Stimulated activated naive CD8-positive, alpha-beta T cell treated with anti-CD3 and anti-CD28 coated beads, Interleukin-15, Interleukin-2, amounts not matched to agents 100 U/mL and 50 U/mL, for 24 hours (primary cell): Measurements from ENCODE around the gene TMEM131L.

Source experiments
- ATAC-seq: fragments of 150-1000 bp; cut with Tn5 transposase; one replicate; pipeline ENCODE4 v1.10.0; 2021
- DNase-seq: peaks from one replicate; pipeline ENCODE4 v3.0.0; 2021

Gene TMEM131L

GRCh38 chr4:153472122-153473037 is 6.2 kb downstream of the TMEM131L start:
- ATAC-seq: peak; percentile 40

DNA sequence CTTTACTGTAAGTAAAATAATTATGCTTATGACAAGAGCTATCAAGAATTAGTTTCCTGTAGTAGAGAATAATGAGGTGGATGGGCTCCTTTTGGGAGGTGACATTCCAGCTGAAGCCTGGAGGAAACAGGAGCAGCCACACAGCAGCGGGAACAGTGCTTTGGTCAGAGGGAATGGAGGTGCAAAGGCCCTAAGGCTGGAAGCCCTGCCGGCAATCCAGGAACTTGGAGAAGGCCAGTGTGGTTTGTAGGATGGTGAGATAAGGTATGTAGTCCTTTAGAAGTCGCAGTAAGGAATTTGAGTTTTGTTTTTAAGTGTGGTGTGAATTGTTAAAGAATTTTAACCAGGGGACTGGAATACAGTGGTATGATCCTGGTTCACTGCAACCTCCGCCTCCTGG is 8.1 kb downstream of the TMEM131L start:
- DNase-seq: no peak
- ATAC-seq: no peak

More at GRCh38 chr4:153472122-153473037, 6.2 kb downstream of the TMEM131L start:
- DNase-seq: peak; percentile 38

DNA sequence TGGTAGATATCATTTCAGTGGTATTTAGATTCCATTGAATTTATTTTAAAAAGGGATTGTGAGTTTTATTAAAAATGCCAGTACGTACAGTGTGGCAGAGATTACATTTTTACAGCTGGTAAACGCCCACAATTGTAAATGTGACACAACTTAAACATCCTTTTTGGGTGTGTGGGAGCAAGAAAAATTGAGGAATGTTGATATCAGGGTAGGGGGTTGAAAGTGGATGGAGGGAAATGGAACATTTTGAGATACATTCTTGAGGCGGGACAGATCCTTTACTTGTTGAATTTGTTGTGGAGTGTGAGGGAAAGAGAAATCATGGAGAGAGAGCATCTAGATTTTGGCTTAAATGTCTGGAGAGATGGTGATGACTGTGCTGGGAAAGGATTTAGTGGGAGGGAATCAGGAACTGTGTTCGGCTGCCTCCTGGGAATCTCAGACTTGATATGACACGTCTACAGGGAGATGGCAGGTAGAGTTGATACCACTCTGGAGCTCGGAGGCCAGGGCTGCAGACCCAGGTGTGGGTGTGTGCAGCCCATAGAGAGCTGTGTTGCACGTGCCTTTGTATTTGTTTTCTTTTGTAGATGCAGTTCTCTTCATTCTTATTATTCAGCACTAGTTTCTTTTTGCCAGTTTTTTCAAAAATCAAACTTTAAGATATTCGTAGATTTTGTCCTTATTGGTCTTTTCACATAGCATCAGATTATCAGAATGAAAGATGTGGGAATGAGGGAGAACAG is 10.8 kb downstream of the TMEM131L start:
- ATAC-seq (no peak), DNase-seq (no peak)

- DNase-seq: no peak
- ATAC-seq: no peak
Observed at GRCh38 chr4:153479101-153479500, 12.9 kb downstream of the TMEM131L start.

DNA sequence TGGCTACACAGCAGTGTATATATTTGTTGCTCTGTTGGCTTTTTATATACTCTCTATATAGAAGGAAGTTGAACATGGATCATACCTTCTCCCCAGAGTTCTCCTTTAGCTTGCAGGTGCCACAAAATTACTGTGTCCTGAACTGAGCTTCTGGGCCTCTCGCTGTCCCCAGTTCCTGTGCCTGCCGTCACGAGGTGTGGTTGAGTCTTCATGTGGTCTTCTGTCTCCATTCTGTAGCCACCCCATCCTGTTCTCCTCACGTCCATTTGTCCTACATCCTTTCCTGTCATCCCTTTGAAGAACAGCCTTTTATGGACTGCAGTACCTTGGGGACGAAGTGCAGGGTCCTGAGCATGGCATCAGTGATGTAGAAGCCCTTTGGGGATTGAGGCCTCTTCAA is 14.5 kb downstream of the TMEM131L start:
- DNase-seq (no peak), ATAC-seq (peak; percentile 30)

DNA sequence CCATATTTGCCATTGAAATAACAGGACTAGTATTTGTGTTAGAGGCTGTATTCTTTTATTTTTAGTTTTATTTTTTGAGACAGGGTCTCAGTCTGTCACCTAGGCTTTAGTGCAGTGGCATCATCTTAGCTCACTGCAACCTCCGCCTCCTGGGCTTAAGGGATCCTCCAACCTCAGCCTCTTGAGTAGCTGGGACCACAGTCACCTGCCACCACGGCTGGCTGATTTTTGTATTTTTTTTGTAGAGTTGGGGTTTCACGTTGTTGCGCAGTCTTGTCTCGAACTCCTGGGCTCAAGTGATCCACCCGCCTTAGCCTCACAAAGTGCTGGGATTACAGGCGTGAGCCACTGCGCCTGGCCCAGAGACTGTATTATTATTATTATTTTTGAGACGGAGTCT is 15.3 kb downstream of the TMEM131L start:
- ATAC-seq (no peak), DNase-seq (no peak)

- no peak for ATAC-seq
- DNase-seq: no peak
Observed at GRCh38 chr4:153483432-153484418, 17.6 kb downstream of the TMEM131L start.

GRCh38 chr4:153485359-153485758 is 19.2 kb downstream of the TMEM131L start:
- no peak for DNase-seq
- ATAC-seq: no peak

DNA sequence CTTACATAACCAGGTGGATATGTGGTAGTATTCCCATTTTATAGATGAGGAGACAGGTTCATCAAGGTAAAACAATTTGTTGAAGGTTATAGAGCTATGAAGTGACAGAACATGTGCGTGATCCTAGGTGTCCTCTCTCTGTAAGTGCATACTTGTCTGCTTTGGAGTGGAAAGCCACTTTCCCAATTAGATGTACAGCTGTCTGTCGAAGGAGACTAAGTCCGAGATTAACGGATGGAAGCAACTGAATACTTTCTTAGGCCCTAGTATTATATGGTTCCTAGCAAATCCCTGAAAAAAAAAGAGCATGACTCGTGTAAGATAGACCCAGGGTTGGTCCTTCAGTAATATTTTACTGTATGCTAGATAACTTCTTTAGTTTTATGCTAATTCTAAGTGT is 19.7 kb downstream of the TMEM131L start:
- ATAC-seq: no peak

DNA sequence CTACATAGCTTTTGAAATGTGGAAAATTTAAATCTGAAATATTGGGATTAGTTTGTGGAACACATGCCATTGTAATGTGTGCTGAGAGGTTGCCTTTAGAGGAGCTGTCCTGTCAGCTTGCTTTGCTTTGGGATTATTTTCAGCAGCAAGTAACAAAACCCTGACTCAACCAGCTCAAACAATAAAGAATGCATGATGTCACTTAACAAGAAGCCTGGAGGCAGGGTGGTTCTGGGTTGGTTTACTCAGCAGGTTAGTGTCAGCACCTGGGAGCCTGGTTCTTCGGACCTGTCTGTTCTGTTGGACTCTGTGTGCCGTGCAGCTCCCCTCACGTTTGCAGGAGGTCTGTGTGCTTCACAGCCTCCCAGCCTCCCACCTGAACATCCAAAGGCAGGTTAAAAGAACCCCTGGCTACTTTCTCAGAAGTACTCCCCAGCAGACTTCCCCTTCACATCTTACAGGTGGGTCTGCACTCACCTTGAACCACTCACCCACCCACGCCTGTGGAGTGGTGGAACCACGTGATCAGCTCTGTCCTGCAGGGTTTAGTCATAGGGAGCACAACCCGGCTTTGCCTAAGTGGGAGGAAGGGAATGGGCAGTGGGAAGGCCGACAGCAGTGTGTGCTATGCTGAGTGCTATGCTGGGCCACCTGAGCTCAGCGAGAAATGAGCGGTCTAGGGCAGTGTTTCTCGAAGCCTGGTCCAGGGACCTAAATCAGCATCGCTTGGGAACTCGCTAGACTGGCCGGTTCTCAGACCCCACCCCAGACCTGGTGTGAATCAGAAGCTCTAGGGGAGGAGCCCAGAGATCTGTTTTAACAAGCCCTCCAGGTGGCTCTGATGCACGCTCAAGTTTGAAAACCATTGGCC is 20.4 kb downstream of the TMEM131L start:
- no peak for DNase-seq
- no peak for ATAC-seq

More for the DNA sequence above, 19.7 kb downstream of the TMEM131L start:
- no peak for DNase-seq

DNA sequence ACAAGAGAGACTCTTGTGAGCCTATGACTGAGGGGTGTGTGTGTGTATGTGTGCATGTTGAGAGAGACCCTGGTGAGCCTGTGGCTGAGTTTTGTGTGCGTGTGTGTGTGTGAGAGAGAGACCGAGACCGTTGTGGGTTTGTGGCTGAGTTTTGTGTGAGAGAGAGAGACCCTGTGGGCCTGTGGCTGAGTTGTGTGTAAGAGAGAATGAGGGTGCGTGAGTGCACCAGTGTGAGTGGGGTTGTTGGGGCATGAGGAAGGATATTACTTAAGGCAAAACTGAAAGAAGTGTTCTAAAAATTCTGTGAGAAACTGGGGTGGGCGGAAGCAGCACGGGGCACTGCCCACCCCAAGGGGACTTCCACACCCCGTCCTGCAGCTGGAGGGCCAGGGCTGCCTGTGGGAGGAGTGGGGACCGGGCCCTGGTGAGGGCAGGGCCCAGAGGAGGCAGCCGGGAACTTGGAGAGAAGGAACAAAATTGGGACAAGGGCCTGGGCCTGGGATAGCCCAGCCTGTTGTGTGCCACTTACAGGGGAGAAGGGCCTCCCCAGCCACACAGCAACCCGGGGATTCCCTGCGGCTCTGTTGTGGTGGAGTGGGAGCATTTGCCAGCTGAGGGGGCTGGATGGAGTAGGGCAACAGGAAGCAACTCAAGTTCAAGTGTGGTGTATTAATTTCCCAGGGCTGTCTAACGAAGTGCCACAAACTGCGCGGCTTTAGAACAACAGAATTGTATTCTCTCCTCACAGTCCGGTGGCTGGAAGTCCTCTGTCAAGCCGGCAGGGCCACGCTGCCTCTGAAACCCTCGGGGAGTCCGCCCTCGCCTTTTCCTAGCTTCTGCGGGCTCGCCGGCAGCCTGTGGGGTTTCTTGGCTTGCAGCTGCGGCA is 22.1 kb downstream of the TMEM131L start:
- DNase-seq (peak; percentile 84), ATAC-seq (peak; percentile 72)

- ATAC-seq (no peak), DNase-seq (no peak)
Observed at GRCh38 chr4:153489856-153490558, 23.8 kb downstream of the TMEM131L start.

DNA sequence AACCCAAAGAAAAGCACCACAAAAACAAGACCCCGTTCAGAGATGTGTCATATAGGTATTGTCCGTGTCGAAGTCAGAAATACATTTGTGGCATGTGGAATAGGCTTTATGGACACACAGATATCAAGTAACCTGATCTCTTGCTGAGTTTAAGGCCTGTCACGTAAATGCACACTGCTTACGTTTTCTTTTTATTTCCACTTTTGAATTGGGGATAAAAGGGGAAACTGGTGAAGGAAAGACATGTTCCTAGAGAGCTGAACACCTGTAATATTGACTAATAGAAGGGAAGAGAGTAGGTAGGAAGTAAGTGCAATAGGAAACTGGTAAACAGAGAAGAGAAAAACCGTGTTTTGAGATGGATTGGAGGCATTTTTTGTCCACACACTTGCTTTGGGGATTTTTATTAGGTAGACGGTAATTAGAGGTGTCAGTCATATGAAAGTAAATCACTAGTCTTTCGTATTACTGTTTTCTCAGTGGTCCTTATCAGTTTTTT is 24.9 kb downstream of the TMEM131L start:
- ATAC-seq: no peak
- DNase-seq: no peak

DNA sequence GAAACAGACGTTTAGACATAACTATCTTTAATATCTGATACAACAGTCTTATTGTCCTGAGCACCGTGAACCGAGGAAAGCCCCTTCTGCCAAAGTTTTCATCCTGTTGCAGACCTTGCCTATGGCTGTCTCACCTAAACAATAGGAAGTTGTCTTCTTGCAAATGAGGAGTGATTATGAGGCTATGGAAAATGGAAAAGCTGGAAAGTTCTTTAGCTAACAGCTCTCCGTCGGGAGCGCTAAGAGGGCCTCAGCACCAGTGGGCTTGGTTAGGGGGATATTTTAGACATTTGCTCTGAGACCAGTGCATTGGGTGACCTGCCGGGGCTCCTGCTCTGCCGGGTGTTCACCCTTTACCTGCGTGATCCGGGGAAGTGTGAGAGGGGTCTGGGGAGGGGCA is 28.4 kb downstream of the TMEM131L start:
- no peak for DNase-seq
- ATAC-seq: no peak

DNA sequence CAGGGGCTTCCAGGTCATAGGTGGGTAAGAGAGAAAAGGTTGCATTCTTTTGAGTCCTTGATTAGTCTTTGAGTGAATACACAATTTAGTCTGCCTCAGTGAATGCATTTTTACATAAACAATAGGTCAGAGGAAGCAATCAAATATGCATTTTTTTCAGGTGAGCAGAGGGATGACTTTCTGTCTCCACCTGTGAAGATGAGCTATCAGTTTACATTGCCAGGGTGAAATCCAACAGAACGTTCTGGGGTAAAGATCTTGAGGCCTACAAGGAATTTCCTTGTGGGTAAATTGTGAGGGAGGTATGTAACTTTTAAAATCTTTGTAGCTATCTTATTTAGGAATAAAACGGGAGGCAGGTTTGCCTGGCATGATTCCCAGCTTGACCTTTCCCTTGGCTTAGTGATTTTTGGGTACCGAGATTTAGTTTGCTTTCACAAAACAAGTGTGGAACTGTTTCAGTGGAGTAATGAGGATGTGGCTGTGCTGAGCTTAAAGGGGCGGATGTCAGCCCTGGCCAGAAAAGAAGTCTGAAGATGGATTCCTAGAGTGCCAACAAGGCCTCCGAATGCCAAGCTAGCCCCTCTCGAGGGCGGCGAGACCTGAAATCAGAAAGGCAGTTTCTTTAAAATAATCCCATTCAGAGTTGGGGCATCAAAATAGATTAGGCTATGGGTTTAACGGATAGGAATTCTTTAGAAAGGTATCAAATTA is 29.5 kb downstream of the TMEM131L start:
- ATAC-seq: no peak
- DNase-seq: no peak

DNA sequence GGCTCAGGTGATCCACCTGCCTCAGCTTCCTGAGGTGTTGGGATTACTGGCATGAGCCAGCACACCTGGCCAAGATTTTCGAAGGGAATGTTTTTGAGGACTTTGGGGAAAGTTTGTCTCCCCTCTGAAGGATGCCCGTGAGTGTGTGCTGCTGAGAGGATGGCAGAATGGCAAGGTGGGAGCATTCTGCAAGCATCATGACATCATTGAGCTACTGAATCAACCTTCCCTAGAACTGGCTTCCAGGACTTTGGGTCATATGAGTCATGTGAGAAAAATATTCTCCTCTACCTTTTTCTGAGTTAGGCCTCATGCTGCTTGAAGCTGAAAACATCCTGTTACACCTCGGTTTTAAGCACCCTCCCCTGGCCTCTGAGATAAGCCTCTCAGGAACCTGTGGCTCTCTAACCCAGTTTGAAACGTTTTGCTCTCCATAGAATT is 31.0 kb downstream of the TMEM131L start:
- peak; percentile 86 for ATAC-seq
- DNase-seq: no peak

- ATAC-seq (no peak), DNase-seq (no peak)
Observed at GRCh38 chr4:153497988-153498967, 32.1 kb downstream of the TMEM131L start.
